OCI-LY1 (cell line): ENCODE measurements around the gene GUK1.

Source experiments
- H2AFZ ChIP-seq: fragments of 200-600 bp; sonication (generic), shearing (Covaris generic); 2 replicates; pipeline ENCODE4 v1.6.0; 2014; ENCODE audit warnings: antibody characterized with exemption, mild to moderate bottlenecking, low read length
- H3F3A ChIP-seq: fragments of 200-600 bp; sonication (generic), shearing (Covaris generic); 2 replicates; pipeline ENCODE4 v1.6.0; 2014; ENCODE audit warnings: mild to moderate bottlenecking, antibody characterized with exemption, low read length, moderate library complexity; ENCODE audit not compliant: insufficient read depth
- H3K27ac ChIP-seq: fragments of 200-600 bp; sonication (generic); 2 replicates; pipeline ENCODE4 v1.5.1; 2014; ENCODE audit warnings: low read length, mixed run types, mild to moderate bottlenecking, low read depth; ENCODE audit not compliant: poor library complexity, severe bottlenecking
- H3K27me3 ChIP-seq: fragments of 200-600 bp; sonication (generic); 2 replicates; pipeline ENCODE4 v1.6.0; 2014; ENCODE audit warnings: antibody characterized with exemption, mild to moderate bottlenecking, low read length, moderate library complexity; ENCODE audit not compliant: insufficient read depth
- H3K36me3 ChIP-seq: fragments of 200-600 bp; sonication (generic); 2 replicates; pipeline ENCODE4 v1.6.1; 2014; ENCODE audit warnings: mild to moderate bottlenecking, antibody characterized with exemption, low read length, moderate library complexity, mixed read lengths; ENCODE audit not compliant: insufficient read depth
- H3K4me1 ChIP-seq: fragments of 200-600 bp; sonication (generic); 2 replicates; pipeline ENCODE4 v1.5.1; 2014; ENCODE audit warnings: mild to moderate bottlenecking, low read length, moderate library complexity; ENCODE audit not compliant: insufficient read depth, severe bottlenecking
- H3K4me2 ChIP-seq: fragments of 200-600 bp; sonication (generic), shearing (Covaris generic); 2 replicates; pipeline ENCODE4 v1.6.1; 2014; ENCODE audit warnings: low read length
- H3K4me3 ChIP-seq: fragments of 200-600 bp; sonication (generic); 2 replicates; pipeline ENCODE4 v1.5.1; 2014; ENCODE audit warnings: low read length, low read depth, mild to moderate bottlenecking, mixed read lengths; ENCODE audit not compliant: poor library complexity, severe bottlenecking
- H3K79me2 ChIP-seq: fragments of 200-600 bp; shearing (Covaris generic); 2 replicates; pipeline ENCODE4 v1.6.1; 2016; ENCODE audit warnings: mixed run types, low read length, mixed read lengths; ENCODE audit not compliant: insufficient read depth
- H3K9ac ChIP-seq: fragments of 200-600 bp; sonication (generic), shearing (Covaris generic); 2 replicates; pipeline ENCODE4 v1.6.1; 2014; ENCODE audit warnings: mild to moderate bottlenecking, low read length, mixed read lengths
- H3K9me2 ChIP-seq: fragments of 200-600 bp; sonication (generic), shearing (Covaris generic); 2 replicates; pipeline ENCODE4 v1.6.1; 2014; ENCODE audit warnings: low read depth, mild to moderate bottlenecking, low read length, mixed read lengths
- H3K9me3 ChIP-seq: fragments of 200-600 bp; shearing (Covaris generic); 2 replicates; pipeline ENCODE4 v1.6.1; 2014; ENCODE audit warnings: low read length, mixed read lengths
- H4K20me1 ChIP-seq: fragments of 200-600 bp; sonication (generic), shearing (Covaris generic); 2 replicates; pipeline ENCODE4 v1.6.0; 2016; ENCODE audit warnings: mild to moderate bottlenecking, low read length; ENCODE audit not compliant: insufficient read depth
- CTCF ChIP-seq: fragments of 200-600 bp; sonication (generic), shearing (Covaris generic); IDR thresholded peaks from 2 replicates; pipeline ENCODE4 v1.5.1; 2017; ENCODE audit warnings: mild to moderate bottlenecking, antibody characterized with exemption, low read length, moderate library complexity, mixed read lengths
- EZH2 ChIP-seq: fragments of 200-600 bp; sonication (generic), shearing (Covaris generic); IDR thresholded peaks from 2 replicates; pipeline ENCODE4 v1.8.0; 2017; ENCODE audit warnings: borderline replicate concordance, mixed run types, mild to moderate bottlenecking, antibody characterized with exemption, low read length, moderate library complexity, mixed read lengths

GUK1 gene

GRCh38 chr1:228152097-228152917 lies 12.2 kb downstream of the GUK1 start:
- H3K4me1 ChIP-seq = peaks cover 6% of the 10 kb centered on the region
- H3K9me3 ChIP-seq = no peaks in the 10 kb centered on the region
- no peak overlapping the region for H3K4me3 ChIP-seq
- H3K79me2 ChIP-seq = no peaks in the 10 kb centered on the region
- H2AFZ ChIP-seq = no peak overlapping the region
- H3K9ac ChIP-seq = no peak overlapping the region
- no peaks in the 10 kb centered on the region for H3K9me2 ChIP-seq
- no peak overlapping the region for H3K4me2 ChIP-seq
- TF ChIP-seq CTCF (no peak), EZH2 (no peak)
- H3K27ac ChIP-seq = no peak overlapping the region
- H3K27me3 ChIP-seq = no peaks in the 10 kb centered on the region
- peaks cover 9% of the 10 kb centered on the region; the same call in 1 of the 2 replicates for H3K36me3 ChIP-seq
- H4K20me1 ChIP-seq = no peaks in the 10 kb centered on the region
- H3F3A ChIP-seq = no peaks in the 10 kb centered on the region

- Histone ChIP-seq H3K4me1 (peaks cover 6% of the 10 kb centered on the region), H3K36me3 (peaks cover 6% of the 10 kb centered on the region; the same call in 1 of the 2 replicates), H4K20me1 (no peaks in the 10 kb centered on the region), H3K9me2 (no peaks in the 10 kb centered on the region), H3K27ac (no peak overlapping the region), H3K79me2 (no peaks in the 10 kb centered on the region), H3K9me3 (no peaks in the 10 kb centered on the region), H3K9ac (no peak overlapping the region), H3K4me3 (no peak overlapping the region), H3K4me2 (no peak overlapping the region), H3K27me3 (no peaks in the 10 kb centered on the region), H3F3A (no peaks in the 10 kb centered on the region), H2AFZ (no peak overlapping the region)
- TF ChIP-seq CTCF (no peak), EZH2 (no peak)
These were observed 12.8 kb downstream of the GUK1 start for GRCh38 chr1:228152918-228153258.

- no peak for TF ChIP-seq CTCF
- no peak for TF ChIP-seq EZH2
- no peaks in the 10 kb centered on the region for H3K27me3 ChIP-seq
- H3K9ac ChIP-seq = no peak overlapping the region
- no peak overlapping the region for H3K27ac ChIP-seq
- H3F3A ChIP-seq = no peaks in the 10 kb centered on the region
- H3K9me3 ChIP-seq = no peaks in the 10 kb centered on the region
- no peaks in the 10 kb centered on the region for H4K20me1 ChIP-seq
- no peak overlapping the region for H2AFZ ChIP-seq
- no peak overlapping the region for H3K4me2 ChIP-seq
- H3K36me3 ChIP-seq = no peaks in the 10 kb centered on the region
- no peaks in the 10 kb centered on the region for H3K9me2 ChIP-seq
- no peaks in the 10 kb centered on the region for H3K79me2 ChIP-seq
- no peak overlapping the region for H3K4me3 ChIP-seq
- peaks cover 2% of the 10 kb centered on the region for H3K4me1 ChIP-seq
These were observed 14.1 kb downstream of the GUK1 start for GRCh38 chr1:228154021-228154669.
